K562 (cell line): ENCODE measurements around the gene STX11. TPM values are rescaled to one million over a fixed set of nuclear protein-coding genes. Genes with fewer than 3 reads are reported as not detected.
A peak's percentile ranks its signal among the peaks of the same experiment; 100 is the strongest.

Source experiments
- ATAC-seq: fragments of 200-7000 bp; cut with Tn5 transposase; 3 replicates; pipeline ENCODE4 v1.9.1; 2020; ENCODE audit warnings: moderate library complexity
- BruUV-seq: library from RNA; stranded (reverse); fragments of 400-500 nt; replicated peaks from 2 replicates; lab custom pipeline; 2021; lab: Mats Ljungman, UMichigan
- CTCF ChIA-PET: fragments of 300-600 bp; formaldehyde crosslinking; extraction: SDS; loops from one replicate; lab custom pipeline; 2021; ENCODE audit warnings: low intra/inter-chr PET ratio; lab: Yijun Ruan, JAX
- POLR2A ChIA-PET: fragments of 300-600, 350-650 bp; sonication (Branson Sonifier 250); formaldehyde crosslinking; extraction: SDS; loops from one replicate; lab custom pipeline; 2021; ENCODE audit warnings: antibody characterized with exemption, inconsistent platforms; lab: Yijun Ruan, JAX
- DNase-seq, 4 experiments: peaks; one replicate each; pipeline versions ENCODE4 v3.0.0 to v3.0.0-alpha.2; 2011 to 2018; ENCODE audit warnings: low spot score in 3 of 4, mixed read lengths in 3 of 4; ENCODE audit errors: extremely low read depth in 1 of 4
- FAIRE-seq: peaks from 2 replicates; lab custom pipeline; 2011; peaks lifted over from hg19 to GRCh38; lab: Jason Lieb, UNC
- H2AFZ ChIP-seq: 2 replicates; pipeline ENCODE4 v1.6.0; 2011; ENCODE audit warnings: low read depth, low read length, control low read depth, inconsistent platforms
- H3K27ac ChIP-seq: fragments of 200-600 bp; 3 replicates; pipeline ENCODE4 v1.8.0; 2011; ENCODE audit warnings: low read depth, mild to moderate bottlenecking, control low read depth, inconsistent platforms, low read length, moderate library complexity, mixed read lengths; ENCODE audit errors: extremely low read depth
- H3K27me3 ChIP-seq, 2 experiments: fragments of 300-600 bp in 1 of 2; 2 replicates in 1 of 2; 3 replicates in 1 of 2; pipeline versions ENCODE4 v1.6.0 to v1.8.0; 2011; ENCODE audit warnings: inconsistent platforms in 2 of 2, low read length in 2 of 2, mild to moderate bottlenecking in 1 of 2, mixed read lengths in 1 of 2, moderate library complexity in 1 of 2; ENCODE audit not compliant: control insufficient read depth in 2 of 2, insufficient read depth in 2 of 2
- H3K36me3 ChIP-seq: fragments of 300-600 bp; 3 replicates; pipeline ENCODE4 v1.8.0; 2011; ENCODE audit warnings: mild to moderate bottlenecking, low read length, inconsistent platforms; ENCODE audit not compliant: control insufficient read depth, insufficient read depth
- H3K4me1 ChIP-seq, 2 experiments: fragments of 200-600 bp in 1 of 2; replicated peaks in 1 of 2; 2 replicates in 1 of 2; 3 replicates in 1 of 2; pipeline versions ENCODE4 v1.5.1 to v1.8.0; 2011; ENCODE audit warnings: inconsistent platforms in 2 of 2, low read length in 2 of 2, mild to moderate bottlenecking in 1 of 2, mixed read lengths in 1 of 2, moderate library complexity in 1 of 2; ENCODE audit not compliant: control insufficient read depth in 2 of 2, insufficient read depth in 2 of 2
- H3K4me2 ChIP-seq: 2 replicates; pipeline ENCODE4 v1.6.1; 2011; ENCODE audit warnings: low read length, control low read depth, inconsistent platforms, mixed read lengths; ENCODE audit not compliant: insufficient read depth
- H3K4me3 ChIP-seq: fragments of 200-600 bp; sonication (generic), shearing (Covaris generic); 2 replicates; pipeline ENCODE4 v1.5.1; 2016; ENCODE audit warnings: control low read depth, inconsistent platforms
- H3K79me2 ChIP-seq: fragments of 200-600 bp; 3 replicates; pipeline ENCODE4 v1.8.0; 2011; ENCODE audit warnings: low read length, inconsistent platforms; ENCODE audit not compliant: control insufficient read depth, insufficient read depth
- H3K9ac ChIP-seq, 2 experiments: 2 replicates each; pipeline versions ENCODE4 v1.6.0 to v1.6.1; 2011; ENCODE audit warnings: low read depth in 2 of 2, low read length in 2 of 2, control low read depth in 1 of 2, inconsistent platforms in 1 of 2, mild to moderate bottlenecking in 1 of 2, mixed read lengths in 1 of 2; ENCODE audit not compliant: insufficient read depth in 1 of 2
- H3K9me1 ChIP-seq: one replicate; pipeline ENCODE4 v1.6.0; 2011; ENCODE audit warnings: inconsistent platforms, mild to moderate bottlenecking, low read length, moderate library complexity; ENCODE audit not compliant: control insufficient read depth, insufficient read depth
- H3K9me3 ChIP-seq: replicated peaks from 2 replicates; pipeline ENCODE4 v1.5.1; 2011; ENCODE audit warnings: low read depth, low read length, inconsistent platforms; ENCODE audit not compliant: control insufficient read depth, insufficient read depth
- H4K20me1 ChIP-seq: replicated peaks from 2 replicates; pipeline ENCODE4 v1.6.1; 2011; ENCODE audit warnings: low read length, inconsistent platforms, mixed read lengths; ENCODE audit not compliant: control insufficient read depth, insufficient read depth
- CTBP1 ChIP-seq: fragments of 450-650 bp; IDR thresholded peaks from 2 replicates; pipeline ENCODE4 v1.6.1; 2016; ENCODE audit warnings: borderline replicate concordance
- NCOA4 ChIP-seq: fragments of 450-650 bp; IDR thresholded peaks from 2 replicates; pipeline ENCODE4 v1.6.1; 2018; ENCODE audit warnings: mild to moderate bottlenecking; ENCODE audit not compliant: partially characterized antibody
- RFX7 ChIP-seq: fragments of 250-450 bp; sonication (Bioruptor Pico); IDR thresholded peaks from 2 replicates; pipeline ENCODE4 v1.5.1; 2021; ENCODE audit warnings: mild to moderate bottlenecking
- TAF1 ChIP-seq: IDR thresholded peaks from 2 replicates; pipeline ENCODE4 v1.6.1; 2011; ENCODE audit warnings: mild to moderate bottlenecking, low read length, moderate library complexity; ENCODE audit not compliant: insufficient read depth, control insufficient read depth, severe bottlenecking; ENCODE audit errors: extremely low read depth
- ZNF316 ChIP-seq: fragments of 450-650 bp; IDR thresholded peaks from 2 replicates; pipeline ENCODE4 v1.6.1; 2016
- ZNF655 ChIP-seq: fragments of 250-450 bp; sonication (Bioruptor Pico); IDR thresholded peaks from 2 replicates; pipeline ENCODE4 v1.5.0; 2021
- WGBS: fragments of 100-300 bp; shearing (Covaris generic); methylation state at CpG from one replicate; pipeline ENCODE4 v1.1.6; 2016; ENCODE audit warnings: low coverage, mixed read lengths; ENCODE audit not compliant: insufficient coverage; ENCODE audit errors: missing lambda C conversion rate; 5-methylcytosine and 5-hydroxymethylcytosine counted together
- in situ Hi-C: fragments of 300-500 bp; cut with MboI; formaldehyde crosslinking; loops from 4 replicates; pipeline ENCODE4 v1.15.0; 2018; ENCODE audit warnings: inconsistent platforms, mixed read lengths
- intact Hi-C: fragments of 100-400 bp; cut with micrococcal nuclease; formaldehyde crosslinking; loops from 2 replicates; pipeline ENCODE4 v1.14.2; 2022
- polyA plus RNA-seq, 8 experiments: library from polyadenylated mRNA; depleted of rRNA in 4 of 8; stranded (reverse) in 5 of 8; unstranded in 3 of 8; fragments of >200 nt; fragmentation: Nextera tagmentation in 2 of 8; fragmentation: Illumina TruSeq in 1 of 8; extraction: Ambion mirVana in 2 of 8; extraction: Trizol in 1 of 8; gene quantifications; 2 replicates each; pipeline versions ENCODE4 v1.2.1 to v1.2.3, GENCODE V29; 2011 to 2014; ENCODE audit warnings: inconsistent platforms in 1 of 8, missing spikeins in 1 of 8
- total RNA-seq, 7 experiments: library from RNA; depleted of rRNA in 6 of 7; stranded (reverse); fragments of >200 nt in 6 of 7; fragmentation: Illumina TruSeq in 2 of 7; extraction: Trizol in 2 of 7; gene quantifications; 2 replicates each; pipeline versions ENCODE4 v1.2.1 to v1.2.3, GENCODE V29; 2011 to 2021; ENCODE audit warnings: low replicate concordance in 1 of 7

STX11 gene
- total and polyA plus RNA-seq, 9 of the 15 experiments (the other 6 are each of a cell fraction or from before 2014, with no cell fraction given) = 0.06 to 0.73 (median 0.40) TPM

DNA sequence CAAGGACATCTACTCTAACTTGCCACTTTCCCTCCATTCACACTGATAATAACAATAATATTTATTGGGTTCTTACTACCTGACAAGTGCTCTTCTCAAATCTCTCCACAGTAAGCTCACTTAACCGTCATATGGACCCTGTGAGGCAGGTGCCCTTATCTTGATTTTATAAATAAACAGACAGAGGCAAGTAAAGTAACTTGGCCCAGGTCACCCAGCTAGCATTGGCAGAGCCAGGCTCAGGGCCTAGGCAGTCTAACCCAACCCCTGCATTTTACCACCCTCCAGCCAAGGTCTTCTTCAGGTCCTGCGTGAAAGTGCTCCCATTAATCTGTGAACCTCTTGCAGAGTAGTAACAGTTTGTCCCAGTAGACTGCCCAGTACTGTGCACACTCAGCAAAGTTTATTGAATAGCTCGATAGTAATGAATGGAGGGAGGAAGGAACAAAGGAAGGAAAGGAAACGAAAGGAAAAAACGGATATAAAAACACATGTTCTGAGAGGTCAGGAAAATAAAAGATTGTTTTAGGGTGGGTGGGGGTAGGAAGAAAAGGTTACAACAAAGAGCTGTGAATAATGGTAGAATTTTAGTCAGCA lies 17.0 kb upstream of the STX11 start:
- H3K4me1 ChIP-seq = 0 out of 5 replicates have a peak, but pooled peaks cover 0 to 2% of the 10 kb centered on the region in 2 experiments
- no peak overlapping the region for H2AFZ ChIP-seq
- FAIRE-seq (no peak), ATAC-seq (no peak), DNase-seq (no peak)
- H3K9me1 ChIP-seq = no peaks in the 10 kb centered on the region
- H4K20me1 ChIP-seq = no peaks in the 10 kb centered on the region
- no peaks in the 10 kb centered on the region for H3K36me3 ChIP-seq
- WGBS = 2% methylated on average over 5 of the region's 5 CpGs
- intact Hi-C loops = no loop called here
- in situ Hi-C loops = no loop called here
- TF ChIP-seq RFX7 (CRISPR knock-in tag) (no peak), NCOA4 (no peak), TAF1 (no peak), CTBP1 (no peak), ZNF316 (peak; percentile 52; the same call in 1 of the 2 replicates), ZNF655 (CRISPR knock-in tag) (no peak)
- no peaks in the 10 kb centered on the region for H3K79me2 ChIP-seq
- ChIA-PET POLR2A (no interaction called here), CTCF (no interaction called here)
- no peak overlapping the region for H3K4me3 ChIP-seq
- no TSS peak for BruUV-seq
- H3K4me2 ChIP-seq = no peak overlapping the region
- no peak overlapping the region for H3K9ac ChIP-seq
- peaks cover 3 to 5% of the 10 kb centered on the region in 2 experiments; a peak in 4 of 5 replicates for H3K27me3 ChIP-seq
- no peaks in the 10 kb centered on the region for H3K9me3 ChIP-seq
- H3K27ac ChIP-seq = no peak overlapping the region
